Osteoblast (primary cell): ENCODE measurements around the gene SCGB2B2. TPM values are rescaled to one million over a fixed set of nuclear protein-coding genes. Genes with fewer than 3 reads are reported as not detected.

Experiments used
- DNase-seq: peaks from one replicate; pipeline ENCODE4 v3.0.0; 2011; ENCODE audit warnings: low spot score, mixed read lengths; ENCODE audit not compliant: insufficient read length; ENCODE audit errors: missing footprints
- H2AFZ ChIP-seq: 2 replicates; pipeline ENCODE4 v1.6.0; 2011; ENCODE audit warnings: mild to moderate bottlenecking, low read length
- H3K27ac ChIP-seq: 2 replicates; pipeline ENCODE4 v1.5.1; 2011; ENCODE audit warnings: mild to moderate bottlenecking, low read depth, low read length, moderate library complexity
- H3K27me3 ChIP-seq: 2 replicates; pipeline ENCODE4 v1.6.0; 2012; ENCODE audit warnings: mild to moderate bottlenecking, control low read depth, inconsistent platforms, low read length, moderate library complexity; ENCODE audit not compliant: insufficient read depth
- H3K36me3 ChIP-seq: 2 replicates; pipeline ENCODE4 v1.5.1; 2011; ENCODE audit warnings: mild to moderate bottlenecking, low read length, control low read depth, moderate library complexity; ENCODE audit not compliant: insufficient read depth
- H3K4me1 ChIP-seq: 2 replicates; pipeline ENCODE4 v1.5.1; 2011; ENCODE audit warnings: mild to moderate bottlenecking, low read length, control low read depth, moderate library complexity; ENCODE audit not compliant: insufficient read depth
- H3K4me2 ChIP-seq: 2 replicates; pipeline ENCODE4 v1.6.0; 2011; ENCODE audit warnings: mild to moderate bottlenecking, low read length; ENCODE audit not compliant: insufficient read depth
- H3K4me3 ChIP-seq: fragments of 200-600 bp; sonication (generic); 3 replicates; pipeline ENCODE4 v1.5.1; 2012; ENCODE audit warnings: mild to moderate bottlenecking, low read length, inconsistent platforms; ENCODE audit not compliant: insufficient read depth
- H3K79me2 ChIP-seq: 2 replicates; pipeline ENCODE4 v1.6.0; 2012; ENCODE audit warnings: mild to moderate bottlenecking, low read length, control low read depth, inconsistent platforms; ENCODE audit not compliant: insufficient read depth
- H3K9me3 ChIP-seq: 2 replicates; pipeline ENCODE4 v1.5.1; 2011; ENCODE audit warnings: low read depth, low read length, control low read depth
- H4K20me1 ChIP-seq: 2 replicates; pipeline ENCODE4 v1.6.0; 2012; ENCODE audit warnings: mild to moderate bottlenecking, low read length, control low read depth; ENCODE audit not compliant: insufficient read depth
- total RNA-seq: library from RNA; depleted of rRNA; stranded (reverse); fragments of >200 nt; gene quantifications from 2 replicates; pipeline ENCODE4 v1.2.3, GENCODE V29; 2012
- TF ChIP-seq, protein P1 (sequence below): IDR thresholded peaks from 2 replicates; pipeline ENCODE4 v1.5.1; 2011; ENCODE audit warnings: mild to moderate bottlenecking, low read depth, low read length, moderate library complexity; ENCODE audit errors: extremely low read depth

Gene SCGB2B2
- total RNA-seq, 1 donor: 0.36 TPM

DNA sequence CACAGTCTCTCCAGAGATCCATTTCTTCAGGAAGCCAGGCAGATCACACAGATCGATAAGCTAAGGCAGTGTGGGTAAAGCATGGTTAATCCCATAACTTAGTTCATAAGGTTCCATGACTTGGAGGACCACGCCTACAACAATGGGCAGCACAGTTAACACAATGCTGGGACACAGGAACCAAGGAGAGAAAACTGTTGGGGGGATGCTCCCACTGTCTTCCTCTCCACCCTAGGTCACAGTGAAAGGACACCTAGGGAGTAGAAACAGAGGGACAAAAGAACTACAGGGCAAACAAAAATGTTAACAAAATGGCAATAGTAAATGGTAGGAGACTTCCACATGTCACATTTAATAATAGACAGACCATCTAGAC is 36.3 kb upstream of the SCGB2B2 start:
- no peak for DNase-seq
- Histone ChIP-seq H4K20me1 (no peaks in the 10 kb centered on the region), H3K9me3 (peaks cover 4% of the 10 kb centered on the region), H3K4me1 (no peaks in the 10 kb centered on the region), H2AFZ (no peak overlapping the region), H3K4me2 (no peak overlapping the region), H3K27me3 (no peaks in the 10 kb centered on the region), H3K36me3 (no peaks in the 10 kb centered on the region), H3K27ac (no peak overlapping the region), H3K79me2 (no peaks in the 10 kb centered on the region), H3K4me3 (no peak overlapping the region)
- TF ChIP-seq, protein P1, sequence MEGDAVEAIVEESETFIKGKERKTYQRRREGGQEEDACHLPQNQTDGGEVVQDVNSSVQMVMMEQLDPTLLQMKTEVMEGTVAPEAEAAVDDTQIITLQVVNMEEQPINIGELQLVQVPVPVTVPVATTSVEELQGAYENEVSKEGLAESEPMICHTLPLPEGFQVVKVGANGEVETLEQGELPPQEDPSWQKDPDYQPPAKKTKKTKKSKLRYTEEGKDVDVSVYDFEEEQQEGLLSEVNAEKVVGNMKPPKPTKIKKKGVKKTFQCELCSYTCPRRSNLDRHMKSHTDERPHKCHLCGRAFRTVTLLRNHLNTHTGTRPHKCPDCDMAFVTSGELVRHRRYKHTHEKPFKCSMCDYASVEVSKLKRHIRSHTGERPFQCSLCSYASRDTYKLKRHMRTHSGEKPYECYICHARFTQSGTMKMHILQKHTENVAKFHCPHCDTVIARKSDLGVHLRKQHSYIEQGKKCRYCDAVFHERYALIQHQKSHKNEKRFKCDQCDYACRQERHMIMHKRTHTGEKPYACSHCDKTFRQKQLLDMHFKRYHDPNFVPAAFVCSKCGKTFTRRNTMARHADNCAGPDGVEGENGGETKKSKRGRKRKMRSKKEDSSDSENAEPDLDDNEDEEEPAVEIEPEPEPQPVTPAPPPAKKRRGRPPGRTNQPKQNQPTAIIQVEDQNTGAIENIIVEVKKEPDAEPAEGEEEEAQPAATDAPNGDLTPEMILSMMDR: no peak

DNA sequence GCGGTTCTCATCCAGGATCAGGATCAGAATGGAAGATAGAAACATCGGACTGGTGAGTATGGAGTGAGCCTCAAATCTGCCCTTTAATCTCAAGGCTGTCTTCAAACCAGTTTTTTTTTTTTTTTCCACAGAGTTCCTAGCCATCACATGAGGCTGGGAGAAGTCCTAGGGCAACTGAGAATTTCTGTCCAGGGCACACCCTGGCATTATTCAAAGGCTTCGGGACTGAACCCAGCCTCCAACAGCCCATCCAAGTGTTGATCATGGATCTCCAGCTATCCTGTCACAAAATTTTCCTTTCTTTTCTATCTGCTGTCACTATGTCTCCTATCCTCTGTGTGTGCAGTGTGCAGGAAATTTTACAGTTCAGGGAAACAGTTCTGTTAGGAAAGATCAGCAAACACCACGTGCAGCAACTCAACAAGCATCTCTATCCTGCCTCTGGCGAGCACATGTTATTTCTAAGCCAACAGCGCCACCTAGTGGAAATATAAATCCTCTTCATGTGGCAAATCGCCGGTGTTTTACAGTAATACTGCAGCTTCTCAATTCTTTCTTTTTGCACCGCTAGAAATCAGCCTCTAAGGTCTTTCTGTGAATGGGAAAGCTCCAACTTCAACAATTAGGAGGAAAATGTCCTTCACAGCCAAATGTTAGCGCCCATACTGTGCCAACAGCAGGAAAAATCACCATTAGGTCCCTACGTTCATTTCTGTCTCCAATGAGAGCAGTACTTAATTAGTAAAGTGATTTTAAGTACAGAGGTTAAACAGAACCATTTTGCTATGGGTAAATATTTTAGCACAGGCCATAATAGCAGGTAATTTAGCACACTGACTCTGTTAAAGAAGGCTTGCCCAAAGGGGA is 35.7 kb upstream of the SCGB2B2 start:
- H3K4me2 ChIP-seq: no peak overlapping the region
- peak; percentile 68 for DNase-seq
- H3K4me1 ChIP-seq: no peaks in the 10 kb centered on the region
- no peak overlapping the region for H3K4me3 ChIP-seq
- no peak overlapping the region for H3K27ac ChIP-seq
- no peaks in the 10 kb centered on the region for H3K27me3 ChIP-seq
- H3K79me2 ChIP-seq: no peaks in the 10 kb centered on the region
- H3K36me3 ChIP-seq: no peaks in the 10 kb centered on the region
- no peak overlapping the region for H2AFZ ChIP-seq
- TF ChIP-seq, protein P1: peak; percentile 56
- H3K9me3 ChIP-seq: peaks cover 4% of the 10 kb centered on the region
- no peaks in the 10 kb centered on the region for H4K20me1 ChIP-seq

DNA sequence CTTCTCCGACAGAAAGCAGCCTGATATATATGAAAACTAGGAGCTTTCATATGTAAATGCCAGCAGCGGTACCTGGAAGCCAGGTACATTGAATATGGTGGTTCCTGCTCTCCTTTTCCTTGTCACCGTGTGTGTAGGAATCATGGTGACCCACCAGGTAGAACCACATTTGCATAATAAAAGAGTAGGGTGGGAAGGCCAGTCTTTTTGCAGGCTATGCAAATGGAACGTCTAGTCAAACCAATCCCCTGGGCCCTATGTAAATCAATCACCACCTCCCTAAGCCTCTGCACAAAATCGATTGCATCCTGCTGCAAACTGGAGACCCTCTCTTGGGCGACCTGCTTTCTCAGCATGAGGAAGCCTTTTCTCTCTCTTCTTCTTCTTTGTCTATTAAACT is 34.9 kb upstream of the SCGB2B2 start:
- Histone ChIP-seq H4K20me1 (no peaks in the 10 kb centered on the region), H3K27ac (no peak overlapping the region), H3K9me3 (peaks cover 4% of the 10 kb centered on the region), H3K79me2 (no peaks in the 10 kb centered on the region), H3K4me3 (no peak overlapping the region), H3K36me3 (no peaks in the 10 kb centered on the region), H3K4me1 (no peaks in the 10 kb centered on the region), H2AFZ (no peak overlapping the region), H3K27me3 (no peaks in the 10 kb centered on the region), H3K4me2 (no peak overlapping the region)
- TF ChIP-seq, protein P1: no peak
- DNase-seq: no peak

DNA sequence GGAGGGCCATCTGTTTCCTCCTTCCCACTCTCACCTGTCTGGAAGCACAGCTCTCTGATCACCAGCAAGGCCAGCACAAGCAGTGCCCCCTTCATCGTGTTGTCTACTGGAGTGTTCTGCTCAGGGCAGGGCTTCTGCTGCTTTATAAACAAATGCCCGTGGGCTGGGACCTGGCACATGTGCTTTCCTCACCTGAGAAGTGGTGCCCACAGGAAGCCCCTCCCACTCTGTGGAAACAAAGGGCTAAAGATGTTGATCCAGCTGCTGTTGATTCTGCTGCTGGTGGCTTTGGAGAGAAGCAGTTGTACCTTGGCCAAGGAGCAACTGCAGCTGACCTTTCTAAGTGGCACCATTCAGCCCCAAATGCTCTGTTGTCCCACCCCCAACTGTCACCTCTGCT is 30.7 kb upstream of the SCGB2B2 start:
- H3K9me3 ChIP-seq: no peaks in the 10 kb centered on the region
- no peak overlapping the region for H2AFZ ChIP-seq
- TF ChIP-seq, protein P1: no peak
- H3K4me3 ChIP-seq: no peak overlapping the region
- H3K4me2 ChIP-seq: no peak overlapping the region
- H3K79me2 ChIP-seq: no peaks in the 10 kb centered on the region
- DNase-seq: no peak
- no peaks in the 10 kb centered on the region for H3K36me3 ChIP-seq
- H3K27ac ChIP-seq: no peak overlapping the region
- H4K20me1 ChIP-seq: no peaks in the 10 kb centered on the region
- H3K27me3 ChIP-seq: no peaks in the 10 kb centered on the region
- no peaks in the 10 kb centered on the region for H3K4me1 ChIP-seq
